NCI-H1417 (cell line): ENCODE data around the gene TTYH2.

ENCODE experiments used
- DNase-seq, 3 experiments: peaks; one replicate each; lab custom pipeline; 2025; lab: John Stamatoyannopoulos, UW

Gene TTYH2

GRCh38 chr17:74234486-74234885 is 21.1 kb downstream of the TTYH2 start:
- DNase-seq, result no peak

- no peak for DNase-seq
Measured at GRCh38 chr17:74235040-74235581, 21.7 kb downstream of the TTYH2 start.

GRCh38 chr17:74235911-74236371 is 22.6 kb downstream of the TTYH2 start:
- no peak for DNase-seq

- DNase-seq, result no peak
Measured at GRCh38 chr17:74237321-74237720, 23.9 kb downstream of the TTYH2 start.

GRCh38 chr17:74239172-74239571 is 25.8 kb downstream of the TTYH2 start:
- DNase-seq, result no peak

- peak in 1 of 3 experiments; percentile 31 for DNase-seq
Measured at GRCh38 chr17:74240618-74241205, 27.3 kb downstream of the TTYH2 start.

GRCh38 chr17:74241431-74241830 is 28.1 kb downstream of the TTYH2 start:
- no peak for DNase-seq

- DNase-seq, result no peak
Measured at GRCh38 chr17:74241847-74242246, 28.5 kb downstream of the TTYH2 start.

- DNase-seq, result no peak
Measured at GRCh38 chr17:74243013-74243755, 29.8 kb downstream of the TTYH2 start.

- no peak for DNase-seq
Measured at GRCh38 chr17:74244128-74244527, 30.8 kb downstream of the TTYH2 start.

GRCh38 chr17:74244548-74244947 is 31.2 kb downstream of the TTYH2 start:
- no peak for DNase-seq

GRCh38 chr17:74245145-74245831 is 31.9 kb downstream of the TTYH2 start:
- DNase-seq, result no peak

- no peak for DNase-seq
Measured at GRCh38 chr17:74245871-74246270, 32.5 kb downstream of the TTYH2 start.

- no peak for DNase-seq
Measured at GRCh38 chr17:74249590-74250270, 36.4 kb downstream of the TTYH2 start.

GRCh38 chr17:74250324-74250995 is 37.1 kb downstream of the TTYH2 start:
- DNase-seq, result no peak

GRCh38 chr17:74251051-74251450 is 37.7 kb downstream of the TTYH2 start:
- no peak for DNase-seq

- DNase-seq, result no peak
Measured at GRCh38 chr17:74251569-74251968, 38.2 kb downstream of the TTYH2 start.

GRCh38 chr17:74252211-74252610 is 38.8 kb downstream of the TTYH2 start:
- no peak for DNase-seq

- no peak for DNase-seq
Measured at GRCh38 chr17:74253036-74253435, 39.7 kb downstream of the TTYH2 start.

GRCh38 chr17:74257311-74257710 is 43.9 kb downstream of the TTYH2 start:
- DNase-seq, result no peak

- DNase-seq, result peak in 2 of 3 experiments; percentile 55 to 58
Measured at GRCh38 chr17:74259667-74260524, 46.5 kb downstream of the TTYH2 start.
